HepG2 (cell line): ENCODE measurements around the gene SLC9A5. TPM values are rescaled to one million over a fixed set of nuclear protein-coding genes. Genes with fewer than 3 reads are reported as not detected.

Experiments used
- KDM4B ChIP-seq: sonication (generic); formaldehyde crosslinking; IDR thresholded peaks from 2 replicates; pipeline ENCODE4 v1.4.0; 2020; ENCODE audit warnings: missing genetic modification reagents
- MYPOP ChIP-seq: sonication (generic); formaldehyde crosslinking; IDR thresholded peaks from 2 replicates; pipeline ENCODE4 v1.8.1; 2023; ENCODE audit warnings: mild to moderate bottlenecking, moderate library complexity, missing genetic modification reagents
- NFKB2 ChIP-seq: sonication (generic); formaldehyde crosslinking; IDR thresholded peaks from 2 replicates; pipeline ENCODE4 v1.4.0; 2020; ENCODE audit warnings: missing genetic modification reagents, borderline replicate concordance
- NFRKB ChIP-seq: fragments of 450-650 bp; IDR thresholded peaks from 2 replicates; pipeline ENCODE4 v1.6.1; 2017
- PHB2 ChIP-seq: fragments of 450-650 bp; IDR thresholded peaks from 2 replicates; pipeline ENCODE4 v1.6.1; 2018; ENCODE audit not compliant: partially characterized antibody
- PHF5A ChIP-seq: IDR thresholded peaks from one replicate; pipeline ENCODE4 v1.6.1; 2018; ENCODE audit warnings: low read depth, missing genetic modification reagents; ENCODE audit not compliant: unreplicated experiment
- SSRP1 ChIP-seq: IDR thresholded peaks from 2 replicates; pipeline ENCODE4 v1.6.1; 2016; ENCODE audit warnings: control low read depth
- TEF ChIP-seq: sonication (generic); formaldehyde crosslinking; IDR thresholded peaks from 2 replicates; pipeline ENCODE4 v1.5.0; 2020; ENCODE audit warnings: missing genetic modification reagents
- ZBTB37 ChIP-seq: sonication (generic); formaldehyde crosslinking; IDR thresholded peaks from 2 replicates; pipeline ENCODE4 v1.4.0; 2020; ENCODE audit warnings: mild to moderate bottlenecking, missing genetic modification reagents
- ZNF230 ChIP-seq: sonication (generic); formaldehyde crosslinking; IDR thresholded peaks from 2 replicates; pipeline ENCODE4 v1.4.0; 2020; ENCODE audit warnings: mild to moderate bottlenecking, missing genetic modification reagents
- ZNF350 ChIP-seq: sonication (generic); formaldehyde crosslinking; IDR thresholded peaks from 2 replicates; pipeline ENCODE4 v1.4.0; 2020; ENCODE audit warnings: mild to moderate bottlenecking, low read depth, missing genetic modification reagents, borderline replicate concordance
- ZNF562 ChIP-seq: sonication (generic); formaldehyde crosslinking; IDR thresholded peaks from 2 replicates; pipeline ENCODE4 v1.8.0; 2022; ENCODE audit warnings: missing genetic modification reagents, borderline replicate concordance
- ZNF589 ChIP-seq: sonication (generic); formaldehyde crosslinking; conservative IDR thresholded peaks from 2 replicates; pipeline ENCODE4 v1.8.0; 2022; ENCODE audit warnings: mild to moderate bottlenecking, moderate library complexity, missing genetic modification reagents
- ZNF879 ChIP-seq: sonication (generic); formaldehyde crosslinking; IDR thresholded peaks from 2 replicates; pipeline ENCODE4 v1.8.1; 2023; ENCODE audit warnings: missing genetic modification reagents
- ZSCAN12 ChIP-seq: sonication (generic); formaldehyde crosslinking; IDR thresholded peaks from 2 replicates; pipeline ENCODE4 v1.9.0; 2021; ENCODE audit warnings: mild to moderate bottlenecking, missing genetic modification reagents
- ZSCAN21 ChIP-seq: sonication (generic); formaldehyde crosslinking; IDR thresholded peaks from 2 replicates; pipeline ENCODE4 v1.8.0; 2022; ENCODE audit warnings: mild to moderate bottlenecking, missing genetic modification reagents, moderate library complexity, borderline replicate concordance
- polyA plus RNA-seq, 8 experiments: library from polyadenylated mRNA; depleted of rRNA in 3 of 8; stranded (reverse) in 7 of 8; unstranded in 1 of 8; fragments of >200 nt; fragmentation: Illumina TruSeq in 4 of 8; extraction: Trizol in 4 of 8; gene quantifications; 2 replicates each; pipeline versions ENCODE4 v1.2.1 to v1.2.3, GENCODE V29; 2011 to 2016; ENCODE audit warnings: low read depth in 4 of 8, missing spikeins in 1 of 8, mixed read lengths in 1 of 8; ENCODE audit not compliant: insufficient read depth in 1 of 8
- total RNA-seq, 5 experiments: library from RNA; depleted of rRNA; stranded (reverse); fragments of >200 nt; fragmentation: Illumina TruSeq; extraction: Trizol; gene quantifications; 2 replicates each; pipeline ENCODE4 v1.2.3, GENCODE V29; 2016; ENCODE audit warnings: low read depth in 1 of 5
- TF ChIP-seq, protein P1 (sequence below): sonication (generic); formaldehyde crosslinking; IDR thresholded peaks from 2 replicates; pipeline ENCODE4 v1.4.0; 2020; ENCODE audit warnings: mild to moderate bottlenecking, missing genetic modification reagents
- TF ChIP-seq, protein P2 (sequence below): sonication (generic); formaldehyde crosslinking; IDR thresholded peaks from 2 replicates; pipeline ENCODE4 v1.4.0; 2020; ENCODE audit warnings: mild to moderate bottlenecking, missing genetic modification reagents

Gene SLC9A5
- total and polyA plus RNA-seq, 2 of the 13 experiments (the other 11 are each of a cell fraction or from before 2014, with no cell fraction given): 0.58 to 1.4 TPM

DNA sequence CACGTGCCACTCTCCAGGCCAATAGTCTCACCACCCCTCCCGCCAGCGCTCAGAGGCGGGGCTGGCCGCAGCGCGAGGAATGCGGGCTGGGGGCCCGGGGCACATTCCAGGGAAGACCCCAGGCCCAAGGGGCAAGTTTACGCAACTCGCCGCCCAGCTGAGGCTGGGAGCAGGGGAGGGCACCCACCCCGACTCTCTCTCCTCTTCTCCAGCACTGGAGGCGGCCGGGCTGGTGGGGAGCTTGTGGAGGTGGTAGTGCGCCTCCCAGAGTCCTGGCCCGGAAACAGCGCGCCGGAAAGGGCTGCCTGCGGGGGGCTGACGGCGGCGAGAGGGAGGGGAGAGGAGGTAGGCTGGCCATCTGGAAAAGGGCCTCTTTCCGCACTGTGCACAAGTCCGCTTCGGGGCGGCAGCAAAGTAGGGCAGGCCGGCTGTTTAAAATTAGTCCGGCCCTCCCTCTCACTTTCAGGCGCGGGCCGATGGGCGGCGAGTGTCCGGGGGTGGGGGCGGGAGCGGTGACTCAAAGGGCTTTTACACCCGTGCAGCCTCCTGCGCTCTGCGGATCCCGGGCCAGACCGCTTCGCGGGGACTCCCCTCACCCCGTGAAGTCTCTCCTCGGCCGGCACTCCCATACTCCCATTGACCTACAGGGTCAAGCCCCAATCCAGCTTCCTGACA lies 2.6 kb upstream of the SLC9A5 start (continued):
- TF ChIP-seq, protein P1, sequence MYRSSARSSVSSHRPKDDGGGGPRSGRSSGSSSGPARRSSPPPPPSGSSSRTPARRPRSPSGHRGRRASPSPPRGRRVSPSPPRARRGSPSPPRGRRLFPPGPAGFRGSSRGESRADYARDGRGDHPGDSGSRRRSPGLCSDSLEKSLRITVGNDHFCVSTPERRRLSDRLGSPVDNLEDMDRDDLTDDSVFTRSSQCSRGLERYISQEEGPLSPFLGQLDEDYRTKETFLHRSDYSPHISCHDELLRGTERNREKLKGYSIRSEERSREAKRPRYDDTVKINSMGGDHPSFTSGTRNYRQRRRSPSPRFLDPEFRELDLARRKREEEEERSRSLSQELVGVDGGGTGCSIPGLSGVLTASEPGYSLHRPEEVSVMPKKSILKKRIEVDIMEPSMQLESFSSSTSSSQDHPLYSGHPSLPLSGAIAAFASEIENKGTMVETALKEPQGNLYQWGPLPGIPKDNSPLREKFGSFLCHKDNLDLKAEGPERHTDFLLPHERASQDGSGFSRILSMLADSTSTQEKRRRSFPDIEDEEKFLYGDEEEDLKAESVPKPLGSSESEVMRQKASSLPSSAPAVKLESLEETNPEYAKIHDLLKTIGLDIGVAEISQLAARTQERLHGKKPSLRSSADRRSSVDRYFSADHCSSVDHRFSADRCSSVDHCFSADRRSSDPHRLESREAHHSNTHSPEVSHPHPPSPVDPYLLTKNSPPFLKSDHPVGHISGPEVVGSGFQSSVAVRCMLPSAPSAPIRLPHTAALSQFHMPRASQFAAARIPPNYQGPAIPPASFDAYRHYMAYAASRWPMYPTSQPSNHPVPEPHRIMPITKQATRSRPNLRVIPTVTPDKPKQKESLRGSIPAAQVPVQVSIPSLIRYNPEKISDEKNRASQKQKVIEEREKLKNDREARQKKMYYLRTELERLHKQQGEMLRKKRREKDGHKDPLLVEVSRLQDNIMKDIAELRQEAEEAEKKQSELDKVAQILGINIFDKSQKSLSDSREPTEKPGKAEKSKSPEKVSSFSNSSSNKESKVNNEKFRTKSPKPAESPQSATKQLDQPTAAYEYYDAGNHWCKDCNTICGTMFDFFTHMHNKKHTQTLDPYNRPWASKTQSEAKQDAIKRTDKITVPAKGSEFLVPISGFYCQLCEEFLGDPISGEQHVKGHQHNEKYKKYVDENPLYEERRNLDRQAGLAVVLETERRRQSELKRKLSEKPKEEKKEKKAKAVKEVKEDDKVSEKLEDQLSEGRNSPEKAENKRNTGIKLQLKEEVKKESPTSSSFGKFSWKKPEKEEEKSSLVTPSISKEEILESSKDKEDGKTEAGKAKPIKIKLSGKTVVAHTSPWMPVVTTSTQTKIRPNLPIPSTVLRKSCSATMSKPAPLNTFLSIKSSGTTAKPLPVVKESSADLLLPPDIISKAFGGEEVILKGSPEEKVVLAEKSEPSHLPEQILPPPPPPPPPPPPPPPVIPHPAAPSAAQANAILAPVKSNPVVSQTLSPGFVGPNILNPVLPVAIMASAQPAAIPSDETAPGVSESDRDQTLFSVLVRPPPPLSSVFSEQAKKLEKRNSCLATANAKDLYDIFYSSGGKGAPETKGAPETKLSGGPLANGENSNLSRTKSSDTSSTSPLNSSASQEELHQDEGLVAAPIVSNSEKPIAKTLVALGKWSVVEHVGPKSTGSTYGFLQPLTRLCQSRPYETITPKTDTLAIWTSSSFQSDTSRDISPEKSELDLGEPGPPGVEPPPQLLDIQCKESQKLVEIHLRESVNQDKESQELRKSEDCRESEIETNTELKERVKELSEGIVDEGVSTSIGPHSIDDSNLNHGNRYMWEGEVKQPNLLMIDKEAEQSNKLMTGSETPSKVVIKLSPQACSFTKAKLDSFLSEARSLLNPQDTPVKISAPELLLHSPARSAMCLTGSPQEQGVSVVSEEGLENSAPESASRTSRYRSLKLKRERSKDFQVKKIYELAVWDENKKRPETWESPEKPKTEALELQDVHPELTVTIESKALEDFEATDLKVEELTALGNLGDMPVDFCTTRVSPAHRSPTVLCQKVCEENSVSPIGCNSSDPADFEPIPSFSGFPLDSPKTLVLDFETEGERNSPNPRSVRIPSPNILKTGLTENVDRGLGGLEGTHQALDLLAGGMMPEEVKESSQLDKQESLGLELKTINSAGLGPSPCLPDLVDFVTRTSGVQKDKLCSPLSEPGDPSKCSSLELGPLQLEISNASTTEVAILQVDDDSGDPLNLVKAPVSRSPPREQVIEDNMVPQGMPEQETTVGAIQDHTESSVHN (CRISPR knock-in tag): 0 out of 2 replicates have a peak, but pooled peaks have one; percentile 16
- TF ChIP-seq ZNF562 (CRISPR knock-in tag): no peak
- TF ChIP-seq PHB2: no peak
- TF ChIP-seq, protein P2, sequence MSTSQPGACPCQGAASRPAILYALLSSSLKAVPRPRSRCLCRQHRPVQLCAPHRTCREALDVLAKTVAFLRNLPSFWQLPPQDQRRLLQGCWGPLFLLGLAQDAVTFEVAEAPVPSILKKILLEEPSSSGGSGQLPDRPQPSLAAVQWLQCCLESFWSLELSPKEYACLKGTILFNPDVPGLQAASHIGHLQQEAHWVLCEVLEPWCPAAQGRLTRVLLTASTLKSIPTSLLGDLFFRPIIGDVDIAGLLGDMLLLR (CRISPR knock-in tag): peak; percentile 55
- peak; percentile 74 for TF ChIP-seq ZNF230 (CRISPR knock-in tag)
- peak; percentile 64; the same call in 1 of the 2 replicates for TF ChIP-seq ZSCAN21 (CRISPR knock-in tag)
- TF ChIP-seq KDM4B (CRISPR knock-in tag): peak; percentile 89; the same call in 1 of the 2 replicates
- 0 out of 2 replicates have a peak, but pooled peaks have one; percentile 25 for TF ChIP-seq ZSCAN12 (CRISPR knock-in tag)
- no peak; the same call in 1 of the 2 replicates for TF ChIP-seq ZNF589
- peak; percentile 90 for TF ChIP-seq ZNF350
- TF ChIP-seq NFRKB: no peak
- peak; percentile 31 for TF ChIP-seq PHF5A (CRISPR knock-in tag)
- peak; percentile 90 for TF ChIP-seq SSRP1 (CRISPR knock-in tag)
- TF ChIP-seq ZBTB37 (CRISPR knock-in tag): no peak
- TF ChIP-seq TEF (CRISPR knock-in tag): no peak
- peak; percentile 60; the same call in 1 of the 2 replicates for TF ChIP-seq ZNF879 (CRISPR knock-in tag)
- TF ChIP-seq NFKB2 (CRISPR knock-in tag): peak; percentile 87; the same call in 1 of the 2 replicates
- peak; percentile 94 for TF ChIP-seq MYPOP (CRISPR knock-in tag)
